Thyroid gland (tissue), 4 donors: ENCODE results near the gene TCF7L2. TPM values are rescaled to one million over a fixed set of nuclear protein-coding genes. Genes with fewer than 3 reads are reported as not detected.

Experiments used
- DNase-seq, 2 donors: peaks; one replicate each; pipeline ENCODE4 v3.0.0-alpha.2; 2019
- H3K27ac ChIP-seq, 3 donors: fragments of 200-600 bp; sonication (generic); 1 replicate in 2 of 3; 2 replicates in 1 of 3; pipeline ENCODE4 v1.5.1; 2016 to 2019; ENCODE audit warnings: mild to moderate bottlenecking in 1 of 3, moderate library complexity in 1 of 3
- H3K27me3 ChIP-seq: fragments of 200-600 bp; sonication (generic); one replicate; pipeline ENCODE4 v1.5.1; 2019
- H3K36me3 ChIP-seq, 2 donors: fragments of 200-600 bp; sonication (generic); one replicate each; pipeline ENCODE4 v1.5.1; 2016 to 2019
- H3K4me1 ChIP-seq, 2 donors: fragments of 200-600 bp; sonication (generic); one replicate each; pipeline ENCODE4 v1.5.1; 2017 to 2019
- H3K4me3 ChIP-seq, 3 donors: fragments of 200-600 bp; sonication (generic); replicated peaks in 1 of 3; 1 replicate in 2 of 3; 2 replicates in 1 of 3; pipeline ENCODE4 v1.5.1; 2016; ENCODE audit warnings: mild to moderate bottlenecking in 1 of 3
- H3K9me3 ChIP-seq: fragments of 200-600 bp; sonication (generic); one replicate; pipeline ENCODE4 v1.5.1; 2017
- POLR2A ChIP-seq, 2 donors: fragments of 450-650 bp; IDR thresholded peaks; one replicate each; pipeline ENCODE4 v1.6.1; 2017; ENCODE audit warnings: antibody characterized with exemption in 2 of 2, mild to moderate bottlenecking in 2 of 2, moderate library complexity in 1 of 2
- WGBS, 2 donors: methylation state at CpG; one replicate each; pipeline ENCODE4 v1.1.5; 2017; 5-methylcytosine and 5-hydroxymethylcytosine counted together
- intact Hi-C: fragments of 100-400 bp; cut with DNase I; formaldehyde crosslinking; loops from one replicate; pipeline ENCODE4 v1.15.1; 2023
- total RNA-seq, 4 donors: library from RNA; depleted of rRNA; stranded (reverse); fragments of >200 nt; gene quantifications; one replicate each; pipeline ENCODE4 v1.2.3, GENCODE V29; 2016
- TF ChIP-seq, protein P1 (sequence below), 6 experiments: fragments of 200-600 bp in 3 of 6; fragments of 450-650 bp in 3 of 6; sonication (generic) in 3 of 6; IDR thresholded peaks; one replicate each; pipeline ENCODE4 v1.5.1; 2016 to 2019; ENCODE audit warnings: antibody characterized with exemption in 6 of 6, mild to moderate bottlenecking in 2 of 6, inconsistent platforms in 1 of 6, moderate library complexity in 1 of 6

The TCF7L2 gene
- total RNA-seq, 4 donors from 2014 or later = 16.2 to 67.1 (median 25.3) TPM

GRCh38 chr10:112964482-112964881, 14.4 kb downstream of the TCF7L2 start:
- no peaks in the 10 kb centered on the region for H3K36me3 ChIP-seq
- no peak for DNase-seq
- intact Hi-C loops = no loop called here
- WGBS, 2 donors = 94% methylated on average over 6 of the region's 6 CpGs
- TF ChIP-seq, protein P1, sequence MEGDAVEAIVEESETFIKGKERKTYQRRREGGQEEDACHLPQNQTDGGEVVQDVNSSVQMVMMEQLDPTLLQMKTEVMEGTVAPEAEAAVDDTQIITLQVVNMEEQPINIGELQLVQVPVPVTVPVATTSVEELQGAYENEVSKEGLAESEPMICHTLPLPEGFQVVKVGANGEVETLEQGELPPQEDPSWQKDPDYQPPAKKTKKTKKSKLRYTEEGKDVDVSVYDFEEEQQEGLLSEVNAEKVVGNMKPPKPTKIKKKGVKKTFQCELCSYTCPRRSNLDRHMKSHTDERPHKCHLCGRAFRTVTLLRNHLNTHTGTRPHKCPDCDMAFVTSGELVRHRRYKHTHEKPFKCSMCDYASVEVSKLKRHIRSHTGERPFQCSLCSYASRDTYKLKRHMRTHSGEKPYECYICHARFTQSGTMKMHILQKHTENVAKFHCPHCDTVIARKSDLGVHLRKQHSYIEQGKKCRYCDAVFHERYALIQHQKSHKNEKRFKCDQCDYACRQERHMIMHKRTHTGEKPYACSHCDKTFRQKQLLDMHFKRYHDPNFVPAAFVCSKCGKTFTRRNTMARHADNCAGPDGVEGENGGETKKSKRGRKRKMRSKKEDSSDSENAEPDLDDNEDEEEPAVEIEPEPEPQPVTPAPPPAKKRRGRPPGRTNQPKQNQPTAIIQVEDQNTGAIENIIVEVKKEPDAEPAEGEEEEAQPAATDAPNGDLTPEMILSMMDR (IDR thresholded peaks at IDR 0.05) = no peak
- TF ChIP-seq POLR2A (IDR thresholded peaks at IDR 0.05) = no peak
- no peaks in the 10 kb centered on the region for H3K9me3 ChIP-seq
- no peak overlapping the region for H3K4me3 ChIP-seq
- H3K27me3 ChIP-seq = no peaks in the 10 kb centered on the region
- no peak overlapping the region for H3K27ac ChIP-seq
- peaks cover 23 to 35% of the 10 kb centered on the region in 2 donors for H3K4me1 ChIP-seq

GRCh38 chr10:112966194-112966855, 16.3 kb downstream of the TCF7L2 start:
- TF ChIP-seq, protein P1 (IDR thresholded peaks at IDR 0.05) = no peak
- no peak for TF ChIP-seq POLR2A (IDR thresholded peaks at IDR 0.05)
- intact Hi-C loops = no loop called here
- Histone ChIP-seq H3K4me3 (no peak overlapping the region), H3K27ac (no peak overlapping the region), H3K4me1 (peaks cover 29 to 45% of the 10 kb centered on the region in 2 donors), H3K36me3 (no peaks in the 10 kb centered on the region), H3K27me3 (no peaks in the 10 kb centered on the region), H3K9me3 (no peaks in the 10 kb centered on the region)
- 89 to 90% methylated on average over 9 of the region's 9 CpGs for WGBS, 2 donors
- DNase-seq = no peak

DNA sequence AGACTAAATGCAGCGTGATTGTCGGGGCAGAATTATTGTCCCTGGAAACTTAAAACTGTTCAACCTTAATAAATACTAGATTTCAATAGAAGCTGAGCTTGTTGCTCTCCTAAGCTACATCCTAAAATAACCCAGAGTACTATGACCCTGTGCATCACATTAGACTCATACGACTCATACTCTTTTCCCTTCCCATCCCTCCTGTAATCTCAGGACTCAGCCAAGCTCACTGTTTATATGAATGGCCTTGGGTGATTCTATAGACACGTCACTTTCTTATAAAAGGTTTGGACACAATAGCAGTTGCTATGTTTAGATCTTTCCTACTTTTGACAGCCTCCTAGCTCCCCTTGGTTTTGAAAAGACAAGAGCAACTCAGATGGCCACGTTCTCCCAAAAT, 17.2 kb downstream of the TCF7L2 start:
- TF ChIP-seq, protein P1 (IDR thresholded peaks at IDR 0.05) = no peak
- TF ChIP-seq POLR2A (IDR thresholded peaks at IDR 0.05) = no peak
- intact Hi-C loops = no loop called here
- Histone ChIP-seq H3K36me3 (no peaks in the 10 kb centered on the region), H3K4me3 (no peak overlapping the region), H3K9me3 (no peaks in the 10 kb centered on the region), H3K4me1 (peaks cover 21 to 37% of the 10 kb centered on the region in 2 donors), H3K27me3 (no peaks in the 10 kb centered on the region), H3K27ac (no peak overlapping the region)
- no peak for DNase-seq
- 95% methylated on average over 5 of the region's 5 CpGs for whole genome bisulfite sequencing, 2 donors

DNA sequence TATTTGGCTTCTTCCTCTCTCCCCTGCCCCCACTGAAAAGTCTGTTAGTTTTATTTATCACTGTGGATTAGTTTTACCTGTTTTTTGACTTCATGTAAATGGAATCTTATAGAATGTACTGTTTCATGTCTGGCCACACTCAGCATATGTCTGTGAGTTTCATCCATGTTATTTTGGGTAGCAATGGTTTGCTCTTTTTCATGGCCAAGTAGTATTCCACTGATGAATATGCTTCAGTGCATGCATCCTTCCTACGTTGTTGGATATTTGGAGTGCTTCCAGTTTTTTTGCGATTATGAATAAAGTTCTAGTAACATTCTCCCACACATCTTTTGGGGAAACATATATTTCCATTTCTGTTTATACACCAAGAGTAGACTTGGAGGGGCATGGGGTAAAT, 19.1 kb downstream of the TCF7L2 start:
- TF ChIP-seq, protein P1 (IDR thresholded peaks at IDR 0.05) = no peak
- no peak for TF ChIP-seq POLR2A (IDR thresholded peaks at IDR 0.05)
- Histone ChIP-seq H3K4me3 (no peak overlapping the region), H3K27me3 (no peaks in the 10 kb centered on the region), H3K27ac (peak overlapping the region in 1 of 3 donors; percentile 62), H3K9me3 (no peaks in the 10 kb centered on the region), H3K4me1 (peaks cover 13 to 24% of the 10 kb centered on the region in 2 donors), H3K36me3 (no peaks in the 10 kb centered on the region)
- WGBS, 2 donors = 86 to 90% methylated on average over 2 of the region's 2 CpGs
- intact Hi-C loops = no loop called here
- DNase-seq = no peak

DNA sequence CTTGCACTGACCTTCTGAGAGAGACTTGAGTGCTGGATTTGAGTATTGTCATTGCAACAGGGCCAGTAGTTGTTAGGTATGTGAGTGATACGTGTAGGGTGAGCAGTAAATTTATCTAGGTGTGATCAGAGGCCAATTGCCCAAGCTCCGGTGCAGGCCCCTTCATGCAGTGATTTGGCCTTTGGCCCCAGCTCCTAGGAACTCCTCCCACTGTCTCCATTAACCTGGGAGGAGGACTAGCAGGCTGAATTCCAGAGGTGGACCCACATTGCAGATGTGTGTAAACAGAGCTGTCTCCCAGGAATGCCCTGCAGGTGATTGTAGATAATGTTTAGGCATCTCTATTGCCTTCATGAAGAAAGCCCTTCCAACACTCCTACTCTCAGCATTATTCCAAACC, 19.5 kb downstream of the TCF7L2 start:
- H3K4me1 ChIP-seq = peaks cover 13 to 24% of the 10 kb centered on the region in 2 donors
- WGBS, 2 donors = 44 to 58% methylated on average over 2 of the region's 2 CpGs
- no peak overlapping the region for H3K4me3 ChIP-seq
- intact Hi-C loops = no loop called here
- no peak for DNase-seq
- H3K27me3 ChIP-seq = no peaks in the 10 kb centered on the region
- TF ChIP-seq, protein P1 (IDR thresholded peaks at IDR 0.05) = no peak
- no peak for TF ChIP-seq POLR2A (IDR thresholded peaks at IDR 0.05)
- no peaks in the 10 kb centered on the region for H3K36me3 ChIP-seq
- H3K27ac ChIP-seq = peak overlapping the region in 1 of 3 donors; percentile 62
- no peaks in the 10 kb centered on the region for H3K9me3 ChIP-seq
